Mesenchymal stem cell (in vitro differentiated cells and primary cell): ENCODE measurements around the gene CDK5RAP2.

ENCODE experiments used
- DNase-seq: peaks from one replicate; pipeline ENCODE4 v3.0.0-alpha.2; 2013
- H2AFZ ChIP-seq: one replicate; pipeline ENCODE4 v1.6.1; 2013; ENCODE audit warnings: low read depth, mild to moderate bottlenecking, control low read depth, inconsistent platforms, low read length, moderate library complexity
- H2AK5ac ChIP-seq: 2 replicates; pipeline ENCODE4 v1.6.1; 2013; ENCODE audit warnings: low read length, moderate library complexity, mild to moderate bottlenecking, inconsistent platforms; ENCODE audit not compliant: severe bottlenecking
- H2BK120ac ChIP-seq: one replicate; pipeline ENCODE4 v1.6.1; 2013; ENCODE audit warnings: low read depth, mild to moderate bottlenecking, inconsistent platforms, low read length, moderate library complexity
- H2BK12ac ChIP-seq, 2 experiments: one replicate each; pipeline ENCODE4 v1.6.1; 2013; ENCODE audit warnings: inconsistent platforms in 2 of 2, low read length in 2 of 2, mild to moderate bottlenecking in 2 of 2, moderate library complexity in 2 of 2, control low read depth in 1 of 2
- H2BK15ac ChIP-seq: one replicate; pipeline ENCODE4 v1.6.1; 2013; ENCODE audit warnings: mild to moderate bottlenecking, low read depth, inconsistent platforms; ENCODE audit not compliant: poor library complexity, severe bottlenecking
- H2BK5ac ChIP-seq: 2 replicates; pipeline ENCODE4 v1.6.1; 2013; ENCODE audit warnings: low read depth, mild to moderate bottlenecking, low read length, control low read depth, inconsistent platforms; ENCODE audit not compliant: poor library complexity, severe bottlenecking
- H3K14ac ChIP-seq, 2 experiments: one replicate each; pipeline ENCODE4 v1.6.1; 2013; ENCODE audit warnings: inconsistent platforms in 2 of 2, low read length in 2 of 2, control low read depth in 1 of 2, mild to moderate bottlenecking in 1 of 2, moderate library complexity in 1 of 2
- H3K18ac ChIP-seq, 2 experiments: one replicate each; pipeline ENCODE4 v1.6.1; 2013; ENCODE audit warnings: inconsistent platforms in 2 of 2, low read length in 2 of 2, control low read depth in 1 of 2, low read depth in 1 of 2, mild to moderate bottlenecking in 1 of 2
- H3K23ac ChIP-seq, 2 experiments: one replicate each; pipeline ENCODE4 v1.6.1; 2013; ENCODE audit warnings: inconsistent platforms in 2 of 2, low read length in 2 of 2, mild to moderate bottlenecking in 2 of 2, moderate library complexity in 2 of 2, control low read depth in 1 of 2
- H3K27ac ChIP-seq: 2 replicates; pipeline ENCODE4 v1.5.1; 2013; ENCODE audit warnings: mild to moderate bottlenecking, moderate library complexity, low read length, control low read depth, inconsistent platforms; ENCODE audit not compliant: poor library complexity, severe bottlenecking
- H3K27me3 ChIP-seq, 2 experiments: 2 replicates each; pipeline versions ENCODE4 v1.6.1 to v1.7.0; 2013; ENCODE audit warnings: low read length in 2 of 2, mild to moderate bottlenecking in 2 of 2, moderate library complexity in 2 of 2, control low read depth in 1 of 2, inconsistent platforms in 1 of 2; ENCODE audit not compliant: control insufficient read depth in 1 of 2, insufficient read depth in 1 of 2
- H3K36me3 ChIP-seq, 2 experiments: 2 replicates each; pipeline versions ENCODE4 v1.6.1 to v1.7.0; 2013; ENCODE audit warnings: low read length in 2 of 2, control low read depth in 1 of 2, inconsistent platforms in 1 of 2, low read depth in 1 of 2, mild to moderate bottlenecking in 1 of 2; ENCODE audit not compliant: insufficient read depth in 2 of 2, control insufficient read depth in 1 of 2
- H3K4ac ChIP-seq, 2 experiments: one replicate each; pipeline ENCODE4 v1.6.1; 2013; ENCODE audit warnings: inconsistent platforms in 2 of 2, low read length in 2 of 2, mild to moderate bottlenecking in 2 of 2, moderate library complexity in 2 of 2, control low read depth in 1 of 2, low read depth in 1 of 2
- H3K4me1 ChIP-seq: 2 replicates; pipeline ENCODE4 v1.6.1; 2013; ENCODE audit warnings: low read depth, low read length, control low read depth; ENCODE audit not compliant: control insufficient read depth, insufficient read depth
- H3K4me2 ChIP-seq: 2 replicates; pipeline ENCODE4 v1.6.1; 2013; ENCODE audit warnings: low read length, mild to moderate bottlenecking, inconsistent platforms; ENCODE audit not compliant: poor library complexity, severe bottlenecking
- H3K4me3 ChIP-seq, 2 experiments: 2 replicates each; pipeline versions ENCODE4 v1.5.1 to v1.7.0; 2013; ENCODE audit warnings: low read length in 2 of 2, mild to moderate bottlenecking in 2 of 2, control low read depth in 1 of 2, low read depth in 1 of 2; ENCODE audit not compliant: insufficient read depth in 1 of 2
- H3K79me1 ChIP-seq: replicated peaks from 2 replicates; pipeline ENCODE4 v1.6.1; 2013; ENCODE audit warnings: mild to moderate bottlenecking, control low read depth, low read length, inconsistent platforms; ENCODE audit not compliant: poor library complexity, severe bottlenecking
- H3K9ac ChIP-seq: 2 replicates; pipeline ENCODE4 v1.7.0; 2013; ENCODE audit warnings: mild to moderate bottlenecking, low read length, moderate library complexity
- H3K9me3 ChIP-seq: 2 replicates; pipeline ENCODE4 v1.7.0; 2013; ENCODE audit warnings: mild to moderate bottlenecking, low read length; ENCODE audit not compliant: control insufficient read depth
- H4K8ac ChIP-seq: one replicate; pipeline ENCODE4 v1.6.1; 2013; ENCODE audit warnings: inconsistent platforms, mild to moderate bottlenecking, low read length, moderate library complexity
- H4K91ac ChIP-seq: one replicate; pipeline ENCODE4 v1.6.1; 2013; ENCODE audit warnings: mild to moderate bottlenecking, low read length, inconsistent platforms
- WGBS: methylation state at CpG from one replicate; pipeline ENCODE4 v1.1.7; 2013; ENCODE audit warnings: mixed read lengths; 5-methylcytosine and 5-hydroxymethylcytosine counted together

Gene CDK5RAP2

DNA sequence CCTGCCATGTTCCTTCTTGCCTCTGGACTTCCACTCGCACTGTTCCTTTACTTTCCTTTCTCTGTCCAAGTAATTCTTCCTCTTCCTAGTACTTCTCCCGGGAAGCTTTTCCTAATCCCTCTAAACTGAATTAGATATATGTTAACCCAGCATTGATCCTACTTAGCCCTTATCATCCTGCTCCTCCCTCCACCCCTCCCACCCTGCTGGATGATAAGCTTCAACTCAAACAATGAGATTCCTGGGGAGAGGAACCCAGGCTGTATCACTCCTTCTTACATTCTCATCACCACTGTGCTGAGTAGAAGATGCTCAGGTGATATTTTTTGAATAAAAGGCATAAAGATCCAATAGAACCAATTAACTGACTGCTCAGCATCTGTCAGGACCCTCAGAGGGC is 45.7 kb downstream of the CDK5RAP2 start:
- H3K27ac ChIP-seq = no peak overlapping the region
- H4K8ac ChIP-seq = no peak overlapping the region
- DNase-seq = no peak
- H4K91ac ChIP-seq = no peak overlapping the region
- H3K4me2 ChIP-seq = no peak overlapping the region
- no peak overlapping the region for H3K4me3 ChIP-seq
- H3K79me1 ChIP-seq = peaks cover 19% of the 10 kb centered on the region
- H2AK5ac ChIP-seq = no peak overlapping the region
- H2BK15ac ChIP-seq = no peak overlapping the region
- no peaks in the 10 kb centered on the region for H3K4me1 ChIP-seq
- no peaks in the 10 kb centered on the region for H3K9me3 ChIP-seq
- H3K4ac ChIP-seq = no peak overlapping the region
- H3K14ac ChIP-seq = no peak overlapping the region
- peaks cover 17 to 54% of the 10 kb centered on the region in 2 experiments for H3K36me3 ChIP-seq
- H3K18ac ChIP-seq = no peak overlapping the region
- no peaks in the 10 kb centered on the region for H3K27me3 ChIP-seq
- no peak overlapping the region for H2AFZ ChIP-seq
- no peak overlapping the region for H2BK5ac ChIP-seq
- H2BK120ac ChIP-seq = no peak overlapping the region
- no peak overlapping the region for H2BK12ac ChIP-seq
- 73% methylated on average over 2 of the region's 2 CpGs for WGBS
- H3K23ac ChIP-seq = no peak overlapping the region
- no peak overlapping the region for H3K9ac ChIP-seq

DNA sequence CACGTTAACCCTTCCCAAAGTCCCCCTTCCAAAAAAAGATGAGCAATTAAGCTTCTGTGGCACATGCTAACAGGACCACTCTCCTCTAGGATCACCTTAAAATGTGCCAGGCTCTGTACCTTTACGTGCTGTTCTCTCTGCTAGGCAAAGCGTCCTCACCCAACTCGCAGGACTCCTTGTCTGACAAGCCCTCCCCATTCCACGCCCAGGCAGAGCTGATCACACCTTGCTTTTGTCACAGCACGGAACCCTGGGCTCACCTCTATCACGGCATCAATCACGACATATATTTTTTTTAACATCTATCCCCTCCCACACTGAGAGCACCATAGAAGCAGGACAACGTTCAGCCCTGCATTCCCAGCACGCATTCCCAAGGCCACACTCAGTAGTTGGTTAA is 47.1 kb downstream of the CDK5RAP2 start:
- Histone ChIP-seq H3K9ac (no peak overlapping the region), H3K36me3 (peaks cover 26 to 56% of the 10 kb centered on the region in 2 experiments), H3K4ac (no peak overlapping the region), H3K9me3 (no peaks in the 10 kb centered on the region), H2AK5ac (no peak overlapping the region), H2BK15ac (no peak overlapping the region), H4K91ac (peak overlapping the region; percentile 9), H3K18ac (no peak overlapping the region), H3K23ac (no peak overlapping the region), H3K4me3 (no peak overlapping the region), H3K14ac (no peak overlapping the region), H2BK12ac (no peak overlapping the region), H4K8ac (no peak overlapping the region), H2BK120ac (no peak overlapping the region), H3K4me1 (no peaks in the 10 kb centered on the region), H3K27ac (no peak overlapping the region), H3K4me2 (no peak overlapping the region), H3K79me1 (peaks cover 20% of the 10 kb centered on the region), H3K27me3 (no peaks in the 10 kb centered on the region), H2AFZ (no peak overlapping the region), H2BK5ac (no peak overlapping the region)
- WGBS = 96% methylated on average over 10 of the region's 10 CpGs
- no peak for DNase-seq

DNA sequence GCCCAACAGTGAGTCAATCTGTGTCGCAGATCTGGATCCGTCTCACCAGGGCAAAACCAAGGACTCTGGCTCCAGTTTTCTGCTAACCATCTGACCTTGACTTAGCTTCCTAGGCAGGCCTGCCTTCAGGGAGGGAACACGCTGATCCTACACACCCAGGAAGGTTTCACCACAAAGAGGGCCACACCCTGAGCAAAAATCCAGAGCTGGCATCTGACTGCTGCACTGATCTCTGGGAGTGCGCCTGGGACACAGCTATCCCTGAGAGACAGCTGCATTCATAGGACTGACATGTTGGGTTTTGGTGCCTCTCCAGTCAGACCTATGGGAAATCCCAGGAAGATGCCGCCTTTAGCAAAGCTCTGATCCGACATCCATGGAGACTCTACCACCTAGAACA is 47.5 kb downstream of the CDK5RAP2 start:
- H3K27me3 ChIP-seq = no peaks in the 10 kb centered on the region
- no peak overlapping the region for H3K27ac ChIP-seq
- H3K23ac ChIP-seq = no peak overlapping the region
- H2BK120ac ChIP-seq = no peak overlapping the region
- no peak overlapping the region for H2BK15ac ChIP-seq
- no peak overlapping the region for H4K8ac ChIP-seq
- H3K4me1 ChIP-seq = no peaks in the 10 kb centered on the region
- WGBS = 79% methylated on average over 6 of the region's 6 CpGs
- H2AK5ac ChIP-seq = no peak overlapping the region
- peak overlapping the region; percentile 15 for H3K9ac ChIP-seq
- H3K4me2 ChIP-seq = no peak overlapping the region
- H2BK5ac ChIP-seq = no peak overlapping the region
- H3K4ac ChIP-seq = no peak overlapping the region
- H3K4me3 ChIP-seq = no peak overlapping the region
- H3K18ac ChIP-seq = peak overlapping the region in 1 of 2 experiments; percentile 59
- H4K91ac ChIP-seq = no peak overlapping the region
- no peak overlapping the region for H2BK12ac ChIP-seq
- DNase-seq = no peak
- peaks cover 20% of the 10 kb centered on the region for H3K79me1 ChIP-seq
- H2AFZ ChIP-seq = no peak overlapping the region
- H3K14ac ChIP-seq = peak overlapping the region in 1 of 2 experiments; percentile 55
- no peaks in the 10 kb centered on the region for H3K9me3 ChIP-seq
- H3K36me3 ChIP-seq = peaks cover 26 to 56% of the 10 kb centered on the region in 2 experiments

DNA sequence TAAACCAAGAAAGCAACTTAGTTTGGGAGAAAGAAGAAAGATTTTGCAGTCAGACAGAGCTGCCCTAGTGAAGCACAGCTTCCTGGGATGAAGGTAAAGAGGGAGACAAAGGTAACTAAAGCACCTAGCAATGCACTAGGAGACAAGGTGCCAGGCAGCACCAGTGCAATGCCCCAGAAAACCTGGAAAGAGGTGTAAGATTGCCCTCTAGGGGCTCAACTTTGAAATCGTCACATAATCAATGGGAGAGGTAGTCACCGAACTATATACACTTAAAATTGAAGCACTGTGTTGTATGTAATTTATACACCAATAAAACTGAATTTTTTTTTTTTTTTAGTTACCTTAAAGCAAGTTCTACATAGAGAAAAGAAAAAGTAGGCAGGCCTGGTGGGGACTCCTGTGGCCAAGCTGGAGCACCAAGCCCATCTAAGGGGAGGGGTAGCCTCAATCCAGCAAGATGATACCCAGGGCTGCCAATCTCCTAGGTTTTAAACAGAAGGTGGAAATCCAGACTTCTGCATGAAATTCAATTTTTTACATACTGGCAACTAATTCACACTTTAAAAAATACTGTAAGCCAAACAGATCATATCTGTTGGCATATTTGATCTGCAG is 48.2 kb downstream of the CDK5RAP2 start:
- Histone ChIP-seq H2AFZ (no peak overlapping the region), H3K14ac (no peak overlapping the region), H3K4ac (no peak overlapping the region), H3K4me3 (no peak overlapping the region), H2AK5ac (no peak overlapping the region), H3K27me3 (no peaks in the 10 kb centered on the region), H3K23ac (no peak overlapping the region), H3K4me1 (no peaks in the 10 kb centered on the region), H2BK15ac (no peak overlapping the region), H3K79me1 (peaks cover 14% of the 10 kb centered on the region), H2BK5ac (no peak overlapping the region), H4K8ac (no peak overlapping the region), H3K9me3 (no peaks in the 10 kb centered on the region), H2BK120ac (no peak overlapping the region), H3K27ac (no peak overlapping the region), H4K91ac (no peak overlapping the region), H3K36me3 (peaks cover 31 to 60% of the 10 kb centered on the region in 2 experiments), H3K18ac (no peak overlapping the region), H2BK12ac (no peak overlapping the region), H3K9ac (peak overlapping the region; percentile 15), H3K4me2 (no peak overlapping the region)
- no CpG with 5 or more reads among the region's 2 CpGs for WGBS
- DNase-seq = peak; percentile 35
